ENCODE results near the gene KBTBD6. TPM values are rescaled to one million over a fixed set of nuclear protein-coding genes. Genes with fewer than 3 reads are reported as not detected.
"Not testable (repeated sequence)": the region's sequence is repeated elsewhere in the genome, so short reads cannot be mapped to it uniquely, and the experiment has no call there.

KBTBD6 gene
- polyA plus RNA-seq, 1 experiment: 5.1 TPM

GRCh38 chr13:41139296-41139966, 6.8 kb upstream of the KBTBD6 start:
- Histone ChIP-seq H3K27me3 (ENCODE audit: control insufficient read depth, insufficient read depth, low read length) (no peaks in the 10 kb centered on the region), H3K4me3 (ENCODE audit: low read depth, low read length) (peak overlapping the region; percentile 4; the same call in 1 of the 2 replicates), H3K36me3 (ENCODE audit: control insufficient read depth, insufficient read depth, low read length) (no peaks in the 10 kb centered on the region)
- TF ChIP-seq CTCF (IDR thresholded peaks at IDR 0.05; ENCODE audit: insufficient read depth, low read depth, low read length): no peak
- CTCF ChIA-PET: interaction anchor here (0.8 kb wide), 1 partner anchor 19 kb away, joined by 4 read pairs; no protein-coding TSS in a partner anchor
- POLR2A ChIA-PET: no interaction called here
- peak; percentile 40 for DNase-seq (ENCODE audit: low read depth)

DNA sequence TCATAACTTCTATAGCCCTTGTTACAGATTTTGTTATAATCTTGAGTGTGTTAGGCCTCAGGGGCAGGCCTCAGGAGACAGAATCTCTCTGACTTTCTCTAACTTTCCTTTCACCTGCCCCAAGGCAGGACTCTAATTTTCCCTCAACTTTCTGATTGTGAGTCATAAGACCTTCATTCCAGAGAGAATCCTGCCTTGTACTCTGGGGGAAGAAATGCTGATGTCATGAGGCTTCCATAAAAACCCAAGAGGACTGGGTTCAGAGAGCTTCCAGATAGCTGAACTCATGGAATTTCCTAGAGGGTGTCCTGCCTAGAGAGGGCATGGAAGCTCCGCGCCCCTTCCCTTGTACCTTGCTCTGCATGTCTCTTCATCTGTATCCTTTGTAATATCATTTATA, 5.3 kb upstream of the KBTBD6 start:
- TF ChIP-seq CTCF (IDR thresholded peaks at IDR 0.05; ENCODE audit: insufficient read depth, low read depth, low read length): no peak
- DNase-seq (ENCODE audit: low read depth): no peak
- Histone ChIP-seq H3K36me3 (ENCODE audit: control insufficient read depth, insufficient read depth, low read length) (no peaks in the 10 kb centered on the region), H3K27me3 (ENCODE audit: control insufficient read depth, insufficient read depth, low read length) (no peaks in the 10 kb centered on the region), H3K4me3 (ENCODE audit: low read depth, low read length) (no peak overlapping the region)
- CTCF ChIA-PET: interaction anchor here (0.6 kb wide), 1 partner anchor 64 kb away, joined by 3 read pairs; no protein-coding TSS in a partner anchor
- POLR2A ChIA-PET: no interaction called here

GRCh38 chr13:41137241-41137640, 4.6 kb upstream of the KBTBD6 start:
- ChIA-PET POLR2A (no interaction called here), CTCF (interaction anchor here (0.6 to 1.1 kb wide), 2 partner anchors 64 to 76 kb away, joined by 3 to 4 read pairs; partner anchors contain the start of gene WBP4)
- Histone ChIP-seq H3K36me3 (ENCODE audit: control insufficient read depth, insufficient read depth, low read length) (no peaks in the 10 kb centered on the region), H3K4me3 (ENCODE audit: low read depth, low read length) (no peak overlapping the region), H3K27me3 (ENCODE audit: control insufficient read depth, insufficient read depth, low read length) (no peaks in the 10 kb centered on the region)
- no peak for DNase-seq (ENCODE audit: low read depth)
- no peak for TF ChIP-seq CTCF (IDR thresholded peaks at IDR 0.05; ENCODE audit: insufficient read depth, low read depth, low read length)

DNA sequence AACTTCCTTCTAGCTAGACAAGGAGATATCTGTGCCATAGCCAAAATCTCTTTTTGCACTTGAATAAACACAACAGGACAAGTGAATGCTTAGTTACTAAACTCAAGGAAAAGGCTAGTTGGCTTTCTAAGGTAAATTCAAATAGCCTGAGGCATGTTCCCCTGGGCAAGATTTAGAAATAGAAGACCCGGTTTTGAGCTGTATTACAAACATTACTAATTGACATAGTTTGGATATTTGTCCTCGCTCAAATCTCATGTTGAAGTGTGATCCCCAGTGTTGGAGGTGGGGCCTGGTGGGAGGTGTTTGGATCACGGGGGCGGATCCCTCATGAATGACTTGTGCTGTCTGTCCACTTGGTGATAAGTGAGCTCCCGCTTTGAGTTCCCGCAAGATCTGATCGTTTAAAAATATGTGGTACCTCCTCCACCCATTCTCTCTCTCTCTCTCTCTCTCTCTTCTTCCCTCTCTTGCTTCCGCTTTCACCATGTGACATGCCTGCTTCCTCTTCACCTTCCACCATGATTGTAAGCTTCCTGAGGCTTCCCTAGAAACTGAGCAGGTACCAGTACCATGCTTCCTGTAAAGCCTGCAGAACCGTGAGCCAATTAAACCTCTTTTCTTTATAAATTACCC, 3.9 kb upstream of the KBTBD6 start:
- Histone ChIP-seq H3K4me3 (ENCODE audit: low read depth, low read length) (no peak overlapping the region), H3K27me3 (ENCODE audit: control insufficient read depth, insufficient read depth, low read length) (no peaks in the 10 kb centered on the region), H3K36me3 (ENCODE audit: control insufficient read depth, insufficient read depth, low read length) (no peaks in the 10 kb centered on the region)
- TF ChIP-seq CTCF (IDR thresholded peaks at IDR 0.05; ENCODE audit: insufficient read depth, low read depth, low read length): no peak
- DNase-seq (ENCODE audit: low read depth): no peak
- POLR2A ChIA-PET: no interaction called here
- CTCF ChIA-PET: interaction anchor here (0.6 to 1.1 kb wide), 2 partner anchors 76 to 128 kb away, joined by 4 read pairs; partner anchors contain the start of gene WBP4

GRCh38 chr13:41133951-41134350, 1.3 kb upstream of the KBTBD6 start:
- no peak for TF ChIP-seq CTCF (IDR thresholded peaks at IDR 0.05; ENCODE audit: insufficient read depth, low read depth, low read length)
- Histone ChIP-seq H3K27me3 (ENCODE audit: control insufficient read depth, insufficient read depth, low read length) (no peaks in the 10 kb centered on the region), H3K36me3 (ENCODE audit: control insufficient read depth, insufficient read depth, low read length) (no peaks in the 10 kb centered on the region), H3K4me3 (ENCODE audit: low read depth, low read length) (no peak overlapping the region)
- ChIA-PET CTCF (no interaction called here), POLR2A (no interaction called here)
- DNase-seq (ENCODE audit: low read depth): no peak

DNA sequence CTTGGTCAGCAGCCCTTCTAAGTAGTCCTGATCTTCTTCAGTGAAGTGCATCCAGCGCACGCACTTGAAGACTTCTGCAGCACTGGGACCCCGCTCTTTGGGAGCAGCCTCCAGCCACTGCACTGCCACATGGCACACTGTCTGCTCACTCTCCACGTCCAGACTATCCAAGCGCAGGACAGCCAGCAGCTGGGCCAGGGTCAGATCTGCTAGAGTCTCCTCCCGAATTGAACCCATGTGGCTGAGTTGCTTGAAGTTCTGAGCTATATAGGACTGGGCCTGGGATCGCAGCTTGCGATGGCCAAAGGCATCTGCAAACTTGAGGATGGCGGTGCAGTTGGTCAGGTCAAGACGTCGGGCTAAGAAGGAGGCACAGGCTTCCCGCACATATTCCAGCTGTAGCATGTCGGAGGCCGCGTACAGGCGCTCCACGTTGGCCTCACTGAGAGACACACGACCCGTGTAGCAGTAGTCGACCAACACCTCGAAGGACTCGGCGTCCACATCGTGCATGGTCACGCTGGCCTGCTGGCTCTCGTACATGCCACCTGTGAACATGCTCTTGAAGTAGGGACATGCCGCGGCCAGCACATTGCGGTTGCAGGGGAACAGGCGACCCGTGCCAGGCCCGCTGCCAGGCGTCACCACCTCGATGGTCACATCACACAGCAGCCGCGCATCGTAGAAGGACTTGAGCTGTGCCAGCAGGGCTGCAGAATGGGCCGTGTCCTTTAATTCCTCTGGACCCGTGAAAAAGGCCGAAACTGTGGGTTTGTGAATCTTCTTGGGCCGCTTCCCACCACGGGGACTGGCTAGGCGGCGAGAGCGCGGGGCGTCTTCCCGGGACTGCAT, 716 bp downstream of the KBTBD6 start:
- not testable (repeated sequence) for H3K36me3 ChIP-seq (ENCODE audit: control insufficient read depth, insufficient read depth, low read length)

DNA sequence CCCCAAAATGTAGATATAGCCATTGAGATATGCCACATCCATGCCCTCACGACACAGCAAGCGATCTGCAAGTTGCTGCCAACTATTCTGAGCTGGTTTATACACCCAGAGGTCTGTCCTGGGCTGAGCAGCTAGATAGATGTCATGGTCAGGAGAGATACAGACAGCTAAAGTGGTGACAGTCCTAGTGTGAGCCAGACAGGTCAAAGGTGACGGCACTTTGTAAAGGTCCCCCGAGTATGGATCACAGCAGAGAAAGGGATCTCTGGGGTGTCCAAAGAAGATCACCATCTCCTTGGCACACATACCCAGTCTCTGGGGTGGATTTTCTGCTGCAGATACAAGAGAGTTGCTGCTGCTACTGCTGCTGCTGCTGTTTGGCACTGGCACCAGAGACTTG, 1.4 kb downstream of the KBTBD6 start:
- CTCF ChIA-PET; H3K36me3 ChIP-seq (ENCODE audit: control insufficient read depth, insufficient read depth, low read length); DNase-seq (ENCODE audit: low read depth); H3K27me3 ChIP-seq (ENCODE audit: control insufficient read depth, insufficient read depth, low read length); H3K4me3 ChIP-seq (ENCODE audit: low read depth, low read length); POLR2A ChIA-PET: not testable (repeated sequence)

More for the DNA sequence above, 716 bp downstream of the KBTBD6 start:
- H3K4me3 ChIP-seq (ENCODE audit: low read depth, low read length): peak overlapping the region; percentile 62
- H3K27me3 ChIP-seq (ENCODE audit: control insufficient read depth, insufficient read depth, low read length); POLR2A ChIA-PET; DNase-seq (ENCODE audit: low read depth): not testable (repeated sequence)
- CTCF ChIA-PET: interaction anchor here (0.7 kb wide), 1 partner anchor 34 kb away, joined by 3 read pairs; no protein-coding TSS in a partner anchor
